ENCODE data around the gene NDUFV2.

DNA sequence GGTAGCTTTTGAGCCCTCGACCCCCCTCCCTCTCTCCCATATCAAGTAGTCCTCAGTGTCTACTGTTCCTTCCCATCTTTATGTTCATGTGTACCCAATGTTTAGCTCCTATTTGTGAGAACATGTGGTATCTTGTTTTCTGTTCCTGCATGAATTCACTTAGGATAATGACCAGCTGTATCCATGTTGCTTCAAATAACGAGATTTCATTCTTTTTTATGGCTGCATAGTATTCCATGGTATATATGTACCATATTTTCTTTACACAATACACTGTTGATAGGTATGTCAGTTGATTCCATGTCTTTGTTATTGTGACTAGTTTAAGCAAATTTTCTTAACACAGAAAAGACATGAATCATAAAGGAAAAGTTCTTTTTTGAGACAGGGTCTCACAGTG is 16.5 kb upstream of the NDUFV2 start:
- TF ChIP-seq ESRRG (CRISPR knock-in tag; IDR thresholded peaks at IDR 0.05) (no peak), CREB5 (CRISPR knock-in tag; IDR thresholded peaks at IDR 0.05; ENCODE audit: low read depth) (no peak), ZC3H10 (CRISPR knock-in tag; IDR thresholded peaks at IDR 0.05) (no peak), TSHZ2 (CRISPR knock-in tag; IDR thresholded peaks at IDR 0.05) (no peak), ARNTL (CRISPR knock-in tag; IDR thresholded peaks at IDR 0.05; ENCODE audit: borderline replicate concordance, low read depth) (no peak), PPARA (CRISPR knock-in tag; IDR thresholded peaks at IDR 0.05; ENCODE audit: borderline replicate concordance) (no peak), GLIS3 (CRISPR knock-in tag; IDR thresholded peaks at IDR 0.05) (no peak)
- TF ChIP-seq, protein P1, sequence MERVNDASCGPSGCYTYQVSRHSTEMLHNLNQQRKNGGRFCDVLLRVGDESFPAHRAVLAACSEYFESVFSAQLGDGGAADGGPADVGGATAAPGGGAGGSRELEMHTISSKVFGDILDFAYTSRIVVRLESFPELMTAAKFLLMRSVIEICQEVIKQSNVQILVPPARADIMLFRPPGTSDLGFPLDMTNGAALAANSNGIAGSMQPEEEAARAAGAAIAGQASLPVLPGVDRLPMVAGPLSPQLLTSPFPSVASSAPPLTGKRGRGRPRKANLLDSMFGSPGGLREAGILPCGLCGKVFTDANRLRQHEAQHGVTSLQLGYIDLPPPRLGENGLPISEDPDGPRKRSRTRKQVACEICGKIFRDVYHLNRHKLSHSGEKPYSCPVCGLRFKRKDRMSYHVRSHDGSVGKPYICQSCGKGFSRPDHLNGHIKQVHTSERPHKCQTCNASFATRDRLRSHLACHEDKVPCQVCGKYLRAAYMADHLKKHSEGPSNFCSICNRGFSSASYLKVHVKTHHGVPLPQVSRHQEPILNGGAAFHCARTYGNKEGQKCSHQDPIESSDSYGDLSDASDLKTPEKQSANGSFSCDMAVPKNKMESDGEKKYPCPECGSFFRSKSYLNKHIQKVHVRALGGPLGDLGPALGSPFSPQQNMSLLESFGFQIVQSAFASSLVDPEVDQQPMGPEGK (CRISPR knock-in tag; IDR thresholded peaks at IDR 0.05; ENCODE audit: borderline replicate concordance) = no peak
